Measurements from ENCODE around the gene PPY. TPM values are rescaled to one million over a fixed set of nuclear protein-coding genes. Genes with fewer than 3 reads are reported as not detected.

Gene PPY
- total and polyA plus RNA-seq, 10 of the 15 experiments (the other 5 are each of a cell fraction or from before 2014, with no cell fraction given), result 0.91 TPM; not detected in 9

DNA sequence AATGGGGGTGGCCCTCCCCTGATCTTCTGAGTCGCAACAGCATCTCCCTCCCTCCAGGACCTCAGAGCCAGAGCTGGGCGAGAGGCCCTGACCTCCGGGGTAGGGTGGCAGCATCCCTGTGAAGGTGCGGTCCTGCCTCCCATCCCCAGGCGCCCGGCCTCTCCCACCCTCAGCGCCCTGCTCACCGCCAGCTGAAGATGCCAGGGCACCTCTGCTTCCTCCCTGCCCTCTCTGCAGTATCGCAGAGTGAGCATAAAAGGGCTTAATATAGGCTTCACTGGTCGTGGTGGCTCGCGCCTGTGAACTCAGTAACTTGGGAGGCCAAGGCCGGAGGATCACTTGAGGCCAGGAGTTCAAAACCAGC is 24.3 kb downstream of the PPY start:
- H2AFZ ChIP-seq (ENCODE audit: control insufficient read depth, low read depth, low read length), result peak overlapping the region; percentile 87; the same call in 1 of the 2 replicates
- no peak for FAIRE-seq
- in situ Hi-C loops (cut with MboI) (no loop called here), intact Hi-C loops (cut with micrococcal nuclease; ENCODE audit: unreplicated experiment) (no loop called here)
- ChIA-PET RAD21 (ENCODE audit: unreplicated experiment) (no interaction called here), POLR2A (no interaction called here), SMC1A (ENCODE audit: uncharacterized antibody, unreplicated experiment) (no interaction called here), CTCF (no interaction called here)
- BruUV-seq (replicated peaks), result no TSS peak
- H4K20me1 ChIP-seq (ENCODE audit: control insufficient read depth, insufficient read depth), result no peaks in the 10 kb centered on the region
- H3K4me3 ChIP-seq, result peak overlapping the region; percentile 53
- H3K4me2 ChIP-seq (ENCODE audit: control insufficient read depth, insufficient read depth), result peak overlapping the region; percentile 89
- DNase-seq (ENCODE audit: low read depth, low spot score), result no peak
- H3K27me3 ChIP-seq (replicated peaks in 1 of 2; ENCODE audit: control insufficient read depth in 2 of 2, insufficient read depth in 2 of 2, low read length in 1 of 2), result no peaks in the 10 kb centered on the region
- ATAC-seq, result no peak
- WGBS (ENCODE audit: insufficient coverage, insufficient replicate concordance, low lambda C conversion rate, missing lambda C conversion rate), result 49% methylated on average over 13 of the region's 13 CpGs
- H3K36me3 ChIP-seq (ENCODE audit: control insufficient read depth in 2 of 2, insufficient read depth in 2 of 2, low read length in 1 of 2), result no peaks in the 10 kb centered on the region
- H3K9ac ChIP-seq (ENCODE audit: control insufficient read depth, insufficient read depth, low read length), result no peak overlapping the region
- H3K4me1 ChIP-seq (ENCODE audit: control insufficient read depth, insufficient read depth, low read length), result peaks cover 8% of the 10 kb centered on the region
- H3K79me2 ChIP-seq (ENCODE audit: control insufficient read depth, insufficient read depth, low read length), result no peaks in the 10 kb centered on the region
- H3K27ac ChIP-seq (ENCODE audit: control insufficient read depth, insufficient read depth), result no peak overlapping the region
- H3K9me3 ChIP-seq (replicated peaks; ENCODE audit: control insufficient read depth, insufficient read depth, low read length), result no peaks in the 10 kb centered on the region; the same call in 2 of the 3 replicates
- TF ChIP-seq CREM (IDR thresholded peaks at IDR 0.05; ENCODE audit: low read depth), result no peak
- no peak for TF ChIP-seq PAX8 (IDR thresholded peaks at IDR 0.05)
- TF ChIP-seq, protein P1, sequence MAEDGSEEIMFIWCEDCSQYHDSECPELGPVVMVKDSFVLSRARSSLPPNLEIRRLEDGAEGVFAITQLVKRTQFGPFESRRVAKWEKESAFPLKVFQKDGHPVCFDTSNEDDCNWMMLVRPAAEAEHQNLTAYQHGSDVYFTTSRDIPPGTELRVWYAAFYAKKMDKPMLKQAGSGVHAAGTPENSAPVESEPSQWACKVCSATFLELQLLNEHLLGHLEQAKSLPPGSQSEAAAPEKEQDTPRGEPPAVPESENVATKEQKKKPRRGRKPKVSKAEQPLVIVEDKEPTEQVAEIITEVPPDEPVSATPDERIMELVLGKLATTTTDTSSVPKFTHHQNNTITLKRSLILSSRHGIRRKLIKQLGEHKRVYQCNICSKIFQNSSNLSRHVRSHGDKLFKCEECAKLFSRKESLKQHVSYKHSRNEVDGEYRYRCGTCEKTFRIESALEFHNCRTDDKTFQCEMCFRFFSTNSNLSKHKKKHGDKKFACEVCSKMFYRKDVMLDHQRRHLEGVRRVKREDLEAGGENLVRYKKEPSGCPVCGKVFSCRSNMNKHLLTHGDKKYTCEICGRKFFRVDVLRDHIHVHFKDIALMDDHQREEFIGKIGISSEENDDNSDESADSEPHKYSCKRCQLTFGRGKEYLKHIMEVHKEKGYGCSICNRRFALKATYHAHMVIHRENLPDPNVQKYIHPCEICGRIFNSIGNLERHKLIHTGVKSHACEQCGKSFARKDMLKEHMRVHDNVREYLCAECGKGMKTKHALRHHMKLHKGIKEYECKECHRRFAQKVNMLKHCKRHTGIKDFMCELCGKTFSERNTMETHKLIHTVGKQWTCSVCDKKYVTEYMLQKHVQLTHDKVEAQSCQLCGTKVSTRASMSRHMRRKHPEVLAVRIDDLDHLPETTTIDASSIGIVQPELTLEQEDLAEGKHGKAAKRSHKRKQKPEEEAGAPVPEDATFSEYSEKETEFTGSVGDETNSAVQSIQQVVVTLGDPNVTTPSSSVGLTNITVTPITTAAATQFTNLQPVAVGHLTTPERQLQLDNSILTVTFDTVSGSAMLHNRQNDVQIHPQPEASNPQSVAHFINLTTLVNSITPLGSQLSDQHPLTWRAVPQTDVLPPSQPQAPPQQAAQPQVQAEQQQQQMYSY (CRISPR knock-in tag; IDR thresholded peaks at IDR 0.05), result no peak
- TF ChIP-seq, protein P2, sequence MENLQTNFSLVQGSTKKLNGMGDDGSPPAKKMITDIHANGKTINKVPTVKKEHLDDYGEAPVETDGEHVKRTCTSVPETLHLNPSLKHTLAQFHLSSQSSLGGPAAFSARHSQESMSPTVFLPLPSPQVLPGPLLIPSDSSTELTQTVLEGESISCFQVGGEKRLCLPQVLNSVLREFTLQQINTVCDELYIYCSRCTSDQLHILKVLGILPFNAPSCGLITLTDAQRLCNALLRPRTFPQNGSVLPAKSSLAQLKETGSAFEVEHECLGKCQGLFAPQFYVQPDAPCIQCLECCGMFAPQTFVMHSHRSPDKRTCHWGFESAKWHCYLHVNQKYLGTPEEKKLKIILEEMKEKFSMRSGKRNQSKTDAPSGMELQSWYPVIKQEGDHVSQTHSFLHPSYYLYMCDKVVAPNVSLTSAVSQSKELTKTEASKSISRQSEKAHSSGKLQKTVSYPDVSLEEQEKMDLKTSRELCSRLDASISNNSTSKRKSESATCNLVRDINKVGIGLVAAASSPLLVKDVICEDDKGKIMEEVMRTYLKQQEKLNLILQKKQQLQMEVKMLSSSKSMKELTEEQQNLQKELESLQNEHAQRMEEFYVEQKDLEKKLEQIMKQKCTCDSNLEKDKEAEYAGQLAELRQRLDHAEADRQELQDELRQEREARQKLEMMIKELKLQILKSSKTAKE (IDR thresholded peaks at IDR 0.05; ENCODE audit: low read depth, poor library complexity, severe bottlenecking), result no peak
- TF ChIP-seq NR2F1 (conservative IDR thresholded peaks at IDR 0.05), result no peak
- TF ChIP-seq, protein P3, sequence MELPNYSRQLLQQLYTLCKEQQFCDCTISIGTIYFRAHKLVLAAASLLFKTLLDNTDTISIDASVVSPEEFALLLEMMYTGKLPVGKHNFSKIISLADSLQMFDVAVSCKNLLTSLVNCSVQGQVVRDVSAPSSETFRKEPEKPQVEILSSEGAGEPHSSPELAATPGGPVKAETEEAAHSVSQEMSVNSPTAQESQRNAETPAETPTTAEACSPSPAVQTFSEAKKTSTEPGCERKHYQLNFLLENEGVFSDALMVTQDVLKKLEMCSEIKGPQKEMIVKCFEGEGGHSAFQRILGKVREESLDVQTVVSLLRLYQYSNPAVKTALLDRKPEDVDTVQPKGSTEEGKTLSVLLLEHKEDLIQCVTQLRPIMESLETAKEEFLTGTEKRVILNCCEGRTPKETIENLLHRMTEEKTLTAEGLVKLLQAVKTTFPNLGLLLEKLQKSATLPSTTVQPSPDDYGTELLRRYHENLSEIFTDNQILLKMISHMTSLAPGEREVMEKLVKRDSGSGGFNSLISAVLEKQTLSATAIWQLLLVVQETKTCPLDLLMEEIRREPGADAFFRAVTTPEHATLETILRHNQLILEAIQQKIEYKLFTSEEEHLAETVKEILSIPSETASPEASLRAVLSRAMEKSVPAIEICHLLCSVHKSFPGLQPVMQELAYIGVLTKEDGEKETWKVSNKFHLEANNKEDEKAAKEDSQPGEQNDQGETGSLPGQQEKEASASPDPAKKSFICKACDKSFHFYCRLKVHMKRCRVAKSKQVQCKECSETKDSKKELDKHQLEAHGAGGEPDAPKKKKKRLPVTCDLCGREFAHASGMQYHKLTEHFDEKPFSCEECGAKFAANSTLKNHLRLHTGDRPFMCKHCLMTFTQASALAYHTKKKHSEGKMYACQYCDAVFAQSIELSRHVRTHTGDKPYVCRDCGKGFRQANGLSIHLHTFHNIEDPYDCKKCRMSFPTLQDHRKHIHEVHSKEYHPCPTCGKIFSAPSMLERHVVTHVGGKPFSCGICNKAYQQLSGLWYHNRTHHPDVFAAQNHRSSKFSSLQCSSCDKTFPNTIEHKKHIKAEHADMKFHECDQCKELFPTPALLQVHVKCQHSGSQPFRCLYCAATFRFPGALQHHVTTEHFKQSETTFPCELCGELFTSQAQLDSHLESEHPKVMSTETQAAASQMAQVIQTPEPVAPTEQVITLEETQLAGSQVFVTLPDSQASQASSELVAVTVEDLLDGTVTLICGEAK (IDR thresholded peaks at IDR 0.05; ENCODE audit: borderline replicate concordance), result no peak
- no peak for TF ChIP-seq RCOR1 (conservative IDR thresholded peaks at IDR 0.05; ENCODE audit: low read depth, low read length)
- no peak for TF ChIP-seq WRNIP1 (IDR thresholded peaks at IDR 0.05; ENCODE audit: borderline replicate concordance, low read depth, low read length)
- TF ChIP-seq, protein P4, sequence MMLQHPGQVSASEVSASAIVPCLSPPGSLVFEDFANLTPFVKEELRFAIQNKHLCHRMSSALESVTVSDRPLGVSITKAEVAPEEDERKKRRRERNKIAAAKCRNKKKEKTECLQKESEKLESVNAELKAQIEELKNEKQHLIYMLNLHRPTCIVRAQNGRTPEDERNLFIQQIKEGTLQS (IDR thresholded peaks at IDR 0.05; ENCODE audit: borderline replicate concordance, extremely low read depth, low read depth, low read length), result no peak
- TF ChIP-seq, protein P5, sequence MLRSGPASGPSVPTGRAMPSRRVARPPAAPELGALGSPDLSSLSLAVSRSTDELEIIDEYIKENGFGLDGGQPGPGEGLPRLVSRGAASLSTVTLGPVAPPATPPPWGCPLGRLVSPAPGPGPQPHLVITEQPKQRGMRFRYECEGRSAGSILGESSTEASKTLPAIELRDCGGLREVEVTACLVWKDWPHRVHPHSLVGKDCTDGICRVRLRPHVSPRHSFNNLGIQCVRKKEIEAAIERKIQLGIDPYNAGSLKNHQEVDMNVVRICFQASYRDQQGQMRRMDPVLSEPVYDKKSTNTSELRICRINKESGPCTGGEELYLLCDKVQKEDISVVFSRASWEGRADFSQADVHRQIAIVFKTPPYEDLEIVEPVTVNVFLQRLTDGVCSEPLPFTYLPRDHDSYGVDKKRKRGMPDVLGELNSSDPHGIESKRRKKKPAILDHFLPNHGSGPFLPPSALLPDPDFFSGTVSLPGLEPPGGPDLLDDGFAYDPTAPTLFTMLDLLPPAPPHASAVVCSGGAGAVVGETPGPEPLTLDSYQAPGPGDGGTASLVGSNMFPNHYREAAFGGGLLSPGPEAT (IDR thresholded peaks at IDR 0.05; ENCODE audit: low read depth), result no peak
- TF ChIP-seq CBX3 (IDR thresholded peaks at IDR 0.05; ENCODE audit: borderline replicate concordance, low read depth), result no peak
- TF ChIP-seq RAD21 (IDR thresholded peaks at IDR 0.05; ENCODE audit: insufficient read depth, low read depth, low read length), result no peak
